ENCODE results near the gene ALDH16A1.

The ALDH16A1 gene

GRCh38 chr19:49487277-49488045 is 34.4 kb downstream of the ALDH16A1 start, which contains the start of gene RPL13A:
Gene RPL13A (plus strand): TSS chr19:49487608. CDS start chr19:49487630, 22 bp downstream.
- peak; percentile 99 to 100 (median 99) for DNase-seq (ENCODE audit: low read depth in 3 of 3, low spot score in 1 of 3)

GRCh38 chr19:49488046-49488862 is 35.2 kb downstream of the ALDH16A1 start:
- no peak for DNase-seq (ENCODE audit: low read depth in 3 of 3, low spot score in 1 of 3)

GRCh38 chr19:49488863-49489537 is 36.0 kb downstream of the ALDH16A1 start:
- no peak for DNase-seq (ENCODE audit: low read depth in 3 of 3, low spot score in 1 of 3)

- DNase-seq (ENCODE audit: low read depth in 3 of 3, low spot score in 1 of 3): no peak
Measured at GRCh38 chr19:49489601-49490167, 36.7 kb downstream of the ALDH16A1 start.

- no peak for DNase-seq (ENCODE audit: low read depth in 3 of 3, low spot score in 1 of 3)
Measured at GRCh38 chr19:49490287-49491029, 37.4 kb downstream of the ALDH16A1 start.

- no peak for DNase-seq (ENCODE audit: low read depth in 3 of 3, low spot score in 1 of 3)
Measured at GRCh38 chr19:49491030-49491803, 38.2 kb downstream of the ALDH16A1 start.

- no peak for DNase-seq (ENCODE audit: low read depth in 3 of 3, low spot score in 1 of 3)
Measured at GRCh38 chr19:49491804-49492572, 39.0 kb downstream of the ALDH16A1 start.

- no peak for DNase-seq (ENCODE audit: low read depth in 3 of 3, low spot score in 1 of 3)
Measured at GRCh38 chr19:49492573-49493405, 39.8 kb downstream of the ALDH16A1 start.

- DNase-seq (ENCODE audit: low read depth in 3 of 3, low spot score in 1 of 3): no peak
Measured at GRCh38 chr19:49496574-49497008, 43.6 kb downstream of the ALDH16A1 start.

GRCh38 chr19:49497047-49497788 is 44.2 kb downstream of the ALDH16A1 start:
- DNase-seq (ENCODE audit: low read depth in 3 of 3, low spot score in 1 of 3): peak in 2 of 3 donors; percentile 41 to 59

- DNase-seq (ENCODE audit: low read depth in 3 of 3, low spot score in 1 of 3): no peak
Measured at GRCh38 chr19:49497789-49498103, 44.7 kb downstream of the ALDH16A1 start.

GRCh38 chr19:49498475-49498874 is 45.5 kb downstream of the ALDH16A1 start:
- no peak for DNase-seq (ENCODE audit: low read depth in 3 of 3, low spot score in 1 of 3)

GRCh38 chr19:49499030-49499670 is 46.1 kb downstream of the ALDH16A1 start:
- no peak for DNase-seq (ENCODE audit: low read depth in 3 of 3, low spot score in 1 of 3)

- no peak for DNase-seq (ENCODE audit: low read depth in 3 of 3, low spot score in 1 of 3)
Measured at GRCh38 chr19:49502866-49503581, 50.0 kb downstream of the ALDH16A1 start.

GRCh38 chr19:49503582-49503962 is 50.5 kb downstream of the ALDH16A1 start:
- DNase-seq (ENCODE audit: low read depth in 3 of 3, low spot score in 1 of 3): no peak

GRCh38 chr19:49506575-49507105 is 53.6 kb downstream of the ALDH16A1 start:
- peak; percentile 52 to 70 (median 67) for DNase-seq (ENCODE audit: low read depth in 3 of 3, low spot score in 1 of 3)

All from stimulated activated CD4-positive, alpha-beta T cell treated with anti-CD3 and anti-CD28 coated beads, TNF-alpha, amount 100 ng/mL, for 1 hour (primary cell).